Activated CD4-positive, CD25-positive, alpha-beta regulatory T cell treated with anti-CD3 and anti-CD28 coated beads, Interleukin-2, amount 50 U/mL, for 72 hours (primary cell): Measurements from ENCODE around the gene TMEM151B.

ENCODE experiments used
- DNase-seq: peaks from one replicate; pipeline ENCODE4 v3.0.0; 2021

The TMEM151B gene

DNA sequence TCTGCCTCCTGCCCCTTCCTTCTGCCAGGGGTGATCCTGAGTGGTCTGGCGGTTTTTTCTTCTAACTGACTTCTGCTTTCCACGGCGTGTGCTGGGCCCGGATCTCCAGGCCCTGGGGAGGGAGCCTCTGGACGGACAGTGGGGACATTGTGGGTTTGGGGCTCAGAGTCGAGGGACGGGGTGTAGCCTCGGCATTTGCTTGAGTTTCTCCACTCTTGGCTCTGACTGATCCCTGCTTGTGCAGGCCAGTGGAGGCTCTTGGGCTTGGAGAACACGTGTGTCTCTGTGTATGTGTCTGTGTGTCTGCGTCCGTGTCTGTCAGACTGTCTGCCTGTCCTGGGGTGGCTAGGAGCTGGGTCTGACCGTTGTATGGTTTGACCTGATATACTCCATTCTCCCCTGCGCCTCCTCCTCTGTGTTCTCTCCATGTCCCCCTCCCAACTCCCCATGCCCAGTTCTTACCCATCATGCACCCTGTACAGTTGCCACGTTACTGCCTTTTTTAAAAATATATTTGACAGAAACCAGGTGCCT lies 36.6 kb upstream of the TMEM151B start:
- no peak for DNase-seq

DNA sequence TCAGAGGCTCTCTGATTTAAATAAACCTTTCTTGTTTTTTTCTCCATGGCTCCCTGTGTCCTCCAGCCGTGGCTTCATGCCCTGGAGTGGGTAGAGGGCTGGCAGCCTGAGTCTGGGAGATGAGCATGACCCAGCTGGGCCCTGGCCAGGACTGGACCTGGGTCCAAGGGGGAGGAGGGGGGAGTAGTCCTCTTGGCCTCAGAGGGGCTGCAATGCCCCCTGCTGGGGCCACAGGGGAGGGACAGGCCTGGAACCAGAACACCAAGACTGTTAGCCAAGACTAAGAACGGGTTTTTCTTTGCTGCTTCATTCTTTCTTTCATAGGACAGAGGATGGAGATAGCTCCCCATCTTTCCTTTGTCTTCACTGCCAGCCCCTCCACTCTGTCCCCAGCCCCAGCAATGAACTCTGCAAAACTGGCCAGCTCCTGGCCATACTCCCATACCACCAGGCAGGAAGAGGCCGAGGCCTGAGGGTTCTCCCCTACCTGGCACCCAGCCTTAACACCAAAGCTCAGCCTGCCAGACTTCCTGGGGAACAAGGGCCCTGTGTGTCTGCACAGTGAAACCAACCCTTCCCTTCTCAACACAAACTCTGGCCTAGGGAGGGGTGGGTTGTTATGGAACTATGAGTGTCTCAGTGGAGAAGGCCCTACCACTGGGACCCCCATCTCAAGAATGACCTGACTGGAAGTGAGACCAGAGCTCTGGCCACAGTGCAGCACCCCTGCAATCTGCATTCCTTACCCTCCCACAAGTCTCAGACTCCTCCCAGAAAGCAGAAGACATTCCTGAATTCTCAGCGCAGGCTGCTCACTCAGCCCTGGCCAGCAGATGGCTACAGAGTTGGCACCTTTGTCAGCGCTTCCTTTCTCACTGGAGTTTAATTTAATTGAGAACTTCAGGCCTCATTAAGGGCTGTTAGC lies 35.9 kb upstream of the TMEM151B start:
- DNase-seq = no peak

DNA sequence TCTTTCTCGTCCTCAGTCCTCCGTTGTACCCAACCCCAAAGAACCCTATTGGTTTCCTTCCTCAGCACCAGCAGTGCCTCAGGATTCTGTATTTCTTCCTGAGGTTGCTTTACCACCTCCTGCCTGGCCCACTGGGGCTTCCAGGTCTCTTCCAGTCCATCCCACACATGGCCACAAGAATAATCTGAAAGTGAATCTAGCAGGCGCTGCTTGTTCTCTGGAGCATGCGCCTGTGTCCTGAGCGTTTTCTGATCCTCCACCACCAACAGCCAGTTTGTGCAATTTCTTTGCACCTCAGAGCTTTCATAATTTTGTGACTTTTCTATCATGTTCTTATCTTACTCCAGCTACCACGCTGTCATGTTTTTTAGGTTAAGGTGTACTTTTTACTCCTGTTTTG lies 35.0 kb upstream of the TMEM151B start:
- DNase-seq = no peak

DNA sequence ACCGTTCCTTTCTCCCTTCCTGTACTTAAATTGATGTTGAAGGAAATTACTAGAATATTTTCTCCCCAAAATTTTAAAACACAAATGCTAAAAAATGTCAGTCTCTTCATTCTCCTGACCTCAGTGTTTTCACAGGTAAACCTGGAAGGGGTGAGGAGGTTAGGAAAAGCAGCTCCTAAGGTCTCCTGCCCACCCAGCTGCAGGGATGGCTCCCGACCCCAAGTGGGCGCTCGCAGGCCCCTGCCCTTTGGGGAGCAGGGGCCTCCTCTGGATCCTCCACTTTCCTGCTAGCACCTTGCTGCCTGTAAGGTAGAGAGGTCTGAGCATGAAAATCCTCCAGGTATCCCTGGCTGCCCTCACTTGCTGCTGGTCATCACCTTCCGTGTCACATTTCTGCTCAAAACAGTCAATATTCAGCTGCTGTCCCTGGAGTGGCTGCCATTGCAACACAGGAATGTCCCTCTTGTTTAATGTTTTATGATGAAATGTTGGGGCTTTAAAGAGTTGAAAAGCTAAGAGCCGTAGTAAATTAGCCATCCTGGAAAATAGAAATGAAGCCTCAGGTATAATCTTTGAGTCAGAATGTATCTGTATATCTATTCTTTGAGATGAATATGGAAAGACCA lies 34.2 kb upstream of the TMEM151B start:
- DNase-seq = no peak

DNA sequence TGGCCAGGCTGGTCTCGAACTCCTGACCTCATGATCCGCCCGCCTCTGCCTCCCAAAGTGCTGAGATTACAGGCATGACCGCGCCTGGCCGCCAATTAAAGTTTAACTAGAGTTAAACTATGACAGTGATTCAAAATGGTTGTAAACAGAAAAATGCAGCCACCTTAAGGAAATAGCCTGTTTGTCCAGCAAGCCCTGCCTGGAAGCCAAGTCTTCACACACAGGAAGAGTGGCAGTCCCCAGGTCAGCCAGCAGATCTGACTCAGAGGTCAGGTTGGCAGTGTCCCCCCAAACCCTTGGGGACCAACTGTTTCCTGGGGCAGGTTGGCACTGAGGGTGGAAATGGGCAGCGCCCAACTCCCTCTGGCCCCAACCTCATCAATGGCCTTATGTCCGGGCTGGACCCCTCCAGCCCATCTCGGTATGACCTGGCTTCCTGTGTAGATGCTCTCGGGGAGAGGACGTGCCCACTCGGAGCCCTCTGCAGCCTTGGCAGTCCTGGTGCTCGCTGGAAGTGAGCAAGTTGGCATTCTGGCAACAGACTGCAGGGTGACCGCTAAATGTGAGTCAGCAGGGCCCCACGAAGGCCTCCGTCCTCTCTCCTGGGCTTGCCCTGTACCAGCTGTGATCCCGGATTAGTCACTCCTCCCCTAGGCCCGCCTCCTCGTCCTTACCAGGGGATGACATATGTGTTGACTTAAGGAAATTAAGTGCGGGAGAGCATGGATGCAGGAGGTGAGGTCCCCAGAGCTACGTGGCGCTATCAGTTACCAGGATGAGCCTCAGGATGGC lies 33.0 kb upstream of the TMEM151B start:
- DNase-seq = peak; percentile 71

DNA sequence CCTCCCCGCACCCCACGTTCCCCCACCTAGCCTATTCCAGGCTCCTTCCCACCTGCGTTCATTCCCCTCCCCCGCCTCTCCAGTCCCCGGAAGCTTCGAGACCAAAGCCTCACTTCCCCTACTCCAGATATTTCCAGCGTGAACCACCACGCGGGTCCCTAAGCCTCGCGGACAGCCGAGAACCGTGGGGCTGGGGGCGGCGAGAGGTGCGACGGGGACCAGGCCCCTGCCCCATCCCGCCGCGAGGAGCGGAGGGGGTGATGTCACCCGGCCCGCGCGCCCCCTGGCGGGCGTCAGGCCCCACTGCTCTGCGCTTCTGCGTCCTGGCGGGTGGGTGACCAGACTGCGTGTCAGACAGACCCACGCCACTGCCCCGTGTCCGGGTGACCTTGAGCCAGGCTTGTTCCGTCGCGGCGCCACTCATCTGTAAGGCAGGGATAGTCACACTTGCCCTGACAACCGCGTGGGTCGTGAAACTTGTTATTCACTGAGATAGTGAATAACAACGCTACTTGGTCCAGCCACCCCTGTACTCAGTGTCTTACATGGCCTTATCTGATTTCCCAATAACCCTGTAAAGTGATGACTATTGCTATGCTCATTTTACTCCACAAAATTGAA lies 32.3 kb upstream of the TMEM151B start:
- DNase-seq = peak; percentile 89

DNA sequence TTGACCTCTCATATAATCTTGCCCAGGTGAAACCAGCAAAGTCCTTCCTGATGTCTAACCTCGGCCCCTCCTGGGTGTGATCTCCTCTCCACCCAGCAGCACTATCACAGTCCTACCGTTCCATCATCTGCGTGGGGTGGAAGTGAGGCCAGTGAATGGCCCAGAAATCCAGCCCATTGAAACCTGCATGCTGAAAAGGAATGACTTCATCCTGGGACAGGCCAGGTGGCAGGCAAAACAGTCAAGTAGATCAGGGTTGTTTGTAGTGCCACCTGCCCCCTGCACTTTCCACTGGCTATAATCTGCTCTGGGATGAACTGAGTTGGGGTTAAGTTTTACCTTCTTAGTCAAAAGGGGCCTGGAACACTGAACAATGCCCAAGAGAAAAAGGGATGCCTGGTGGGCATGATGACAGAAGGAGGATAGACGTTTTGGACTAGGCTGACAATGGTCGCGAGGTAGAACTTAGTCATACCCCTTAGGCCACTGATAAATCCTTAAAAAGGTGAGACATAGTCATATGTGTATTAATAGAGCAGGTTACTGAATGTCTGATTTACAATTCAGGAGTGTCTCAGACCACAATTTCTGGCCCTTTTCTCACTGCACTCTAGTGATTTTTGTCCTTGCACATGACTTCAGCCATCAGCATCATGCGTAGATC lies 31.4 kb upstream of the TMEM151B start:
- no peak for DNase-seq

DNA sequence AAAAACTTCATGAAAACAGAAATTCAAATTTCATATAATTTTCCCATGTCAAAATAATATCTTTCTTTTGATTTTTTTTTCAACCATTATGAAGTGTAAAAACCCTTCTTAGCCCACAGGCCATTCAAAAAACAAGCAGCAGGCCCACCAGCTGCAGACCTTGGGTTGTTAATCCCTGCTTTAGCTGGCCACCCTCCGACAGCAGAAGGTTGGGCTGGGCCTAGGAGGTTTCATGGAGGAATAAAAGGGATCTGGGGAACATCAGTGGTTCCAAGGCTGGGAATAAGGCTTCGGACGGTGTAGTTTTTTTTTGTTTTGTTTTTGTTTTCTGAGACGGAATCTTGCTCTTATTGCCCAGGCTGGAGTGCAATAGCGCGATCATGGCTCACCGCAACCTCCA lies 26.9 kb upstream of the TMEM151B start:
- DNase-seq = no peak

DNA sequence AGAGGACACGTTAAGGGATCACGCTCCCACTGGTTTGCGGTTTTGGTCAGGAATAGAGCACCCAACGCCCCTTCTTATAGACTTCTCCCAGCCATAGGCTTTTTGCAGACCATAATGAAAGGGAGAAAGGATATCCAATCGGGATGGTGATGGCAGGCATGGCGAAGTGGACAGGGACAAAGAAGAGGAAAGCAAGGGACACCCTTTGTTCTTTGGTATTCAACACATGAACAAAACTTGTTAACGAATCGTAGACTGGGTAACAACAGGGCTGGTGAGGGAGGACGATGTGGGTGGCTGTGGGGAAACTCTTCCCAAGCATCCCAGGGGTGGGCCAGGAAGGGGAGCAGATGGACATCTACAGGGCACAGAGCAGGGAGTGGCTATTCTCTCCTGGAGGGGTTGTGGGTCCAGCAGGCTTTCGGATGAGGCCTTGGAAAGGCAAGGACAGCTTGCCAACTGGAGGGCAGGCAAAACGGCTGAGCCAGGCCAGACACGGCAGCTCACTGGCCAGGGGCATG lies 24.8 kb upstream of the TMEM151B start:
- no peak for DNase-seq

DNA sequence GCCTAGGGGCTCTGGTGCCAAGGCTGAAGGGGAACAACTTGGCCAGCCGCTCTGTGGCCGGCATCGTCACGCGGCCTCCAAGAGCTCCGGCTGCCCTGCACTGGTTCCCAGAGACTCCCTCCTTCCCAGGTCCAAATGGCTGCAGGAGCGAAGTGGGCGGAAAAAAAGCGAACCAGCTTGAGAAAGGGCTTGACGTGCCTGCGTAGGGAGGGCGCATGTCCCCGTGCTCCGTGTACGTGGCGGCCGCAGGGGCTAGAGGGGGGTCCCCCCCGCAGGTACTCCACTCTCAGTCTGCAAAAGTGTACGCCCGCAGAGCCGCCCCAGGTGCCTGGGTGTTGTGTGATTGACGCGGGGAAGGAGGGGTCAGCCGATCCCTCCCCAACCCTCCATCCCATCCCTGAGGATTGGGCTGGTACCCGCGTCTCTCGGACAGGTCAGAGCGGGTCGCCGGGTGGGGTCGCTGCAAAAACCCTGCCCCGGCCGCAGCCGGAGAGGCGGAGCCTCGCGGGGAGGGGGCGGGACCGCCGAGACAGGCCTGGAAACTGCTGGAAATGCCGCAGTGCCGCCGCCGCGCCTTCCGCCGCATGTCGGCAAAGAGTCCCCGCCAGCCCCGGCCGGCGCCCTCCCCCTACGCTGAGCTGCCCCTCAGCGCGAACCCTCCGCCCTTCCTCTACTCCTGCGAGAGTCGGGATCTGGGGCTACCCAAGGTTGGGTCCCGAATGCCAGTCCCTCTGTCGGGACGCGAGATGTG lies 24.2 kb upstream of the TMEM151B start:
- peak; percentile 91 for DNase-seq

DNA sequence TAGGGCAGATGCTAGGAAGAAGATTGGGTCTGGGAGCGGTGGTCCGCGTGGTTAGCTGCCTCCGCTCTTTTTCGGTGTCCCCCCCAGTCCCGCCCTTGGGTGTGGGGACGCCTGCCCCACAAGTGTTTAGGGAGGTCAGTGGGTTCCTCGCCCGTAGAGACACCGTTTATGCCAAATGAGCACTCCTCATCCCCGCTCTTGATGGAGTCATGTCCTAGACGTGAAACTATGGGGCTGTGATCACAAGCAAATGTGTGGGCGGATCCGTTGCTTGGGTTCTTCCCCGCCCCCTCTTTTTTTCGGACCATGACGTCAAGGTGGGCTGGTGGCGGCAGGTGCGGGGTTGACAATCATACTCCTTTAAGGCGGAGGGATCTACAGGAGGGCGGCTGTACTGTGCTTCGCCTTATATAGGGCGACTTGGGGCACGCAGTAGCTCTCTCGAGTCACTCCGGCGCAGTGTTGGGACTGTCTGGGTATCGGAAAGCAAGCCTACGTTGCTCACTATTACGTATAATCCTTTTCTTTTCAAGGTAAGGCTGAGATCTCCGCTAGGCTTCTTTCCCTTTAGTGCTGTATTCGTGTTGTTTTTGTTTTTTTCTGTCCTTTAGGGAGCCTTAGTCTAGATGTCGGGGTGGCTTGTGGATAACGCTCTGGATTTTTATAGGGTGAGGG lies 23.4 kb upstream of the TMEM151B start, which contains the start of gene HSP90AB1:
Gene HSP90AB1, plus strand, starts transcription at position 439 of the 675 bp plus-strand sequence. CDS start 1,529 bp downstream, outside the sequence.
- peak; percentile 91 for DNase-seq

DNA sequence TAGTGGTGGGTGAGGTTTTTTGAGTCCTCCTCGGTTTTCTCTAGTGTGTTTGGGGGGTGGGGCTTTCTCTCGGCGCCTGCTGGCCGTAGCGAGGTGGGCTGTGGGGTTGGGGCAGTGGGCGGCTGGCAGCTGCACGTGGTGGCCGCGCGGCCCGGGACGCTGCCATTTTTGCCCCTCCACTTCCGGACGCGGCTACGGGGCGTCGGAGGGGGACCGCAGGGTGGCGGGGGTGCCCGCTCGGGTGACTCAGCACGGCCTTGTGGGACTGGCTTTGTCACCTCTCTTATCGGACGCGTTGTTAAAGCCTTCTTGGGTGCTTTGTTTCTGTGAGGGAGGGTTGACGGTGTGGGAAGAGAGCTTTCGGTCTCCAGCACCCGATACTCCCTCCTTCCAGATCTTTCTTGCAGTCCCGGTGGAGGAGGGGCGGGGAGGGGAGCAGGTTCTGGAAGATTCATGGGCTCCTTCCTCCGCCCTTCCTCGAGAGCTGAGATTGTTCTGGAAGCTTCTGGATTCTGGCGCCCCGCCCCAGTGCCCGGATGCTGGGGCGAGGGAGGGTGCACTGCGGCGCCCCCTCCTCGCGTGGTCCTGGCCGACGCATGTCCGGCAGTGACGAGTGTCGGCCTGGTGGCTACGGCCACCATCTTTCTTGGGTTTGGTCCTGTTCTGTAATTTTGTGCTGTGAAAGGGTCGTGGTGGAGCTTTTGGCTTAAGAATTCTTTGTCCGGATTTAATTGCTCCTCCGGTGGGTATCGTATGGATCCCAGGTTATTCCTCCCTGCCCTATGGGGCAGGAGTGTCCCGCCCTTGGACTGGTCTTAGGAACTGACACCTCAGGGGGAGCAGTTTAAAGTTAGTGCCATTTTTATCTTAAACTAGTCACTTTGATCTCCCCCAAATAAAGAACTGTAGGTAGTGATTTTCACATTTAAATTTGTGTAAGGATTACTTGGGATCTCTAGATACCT lies 22.6 kb upstream of the TMEM151B start:
- peak; percentile 91 for DNase-seq

DNA sequence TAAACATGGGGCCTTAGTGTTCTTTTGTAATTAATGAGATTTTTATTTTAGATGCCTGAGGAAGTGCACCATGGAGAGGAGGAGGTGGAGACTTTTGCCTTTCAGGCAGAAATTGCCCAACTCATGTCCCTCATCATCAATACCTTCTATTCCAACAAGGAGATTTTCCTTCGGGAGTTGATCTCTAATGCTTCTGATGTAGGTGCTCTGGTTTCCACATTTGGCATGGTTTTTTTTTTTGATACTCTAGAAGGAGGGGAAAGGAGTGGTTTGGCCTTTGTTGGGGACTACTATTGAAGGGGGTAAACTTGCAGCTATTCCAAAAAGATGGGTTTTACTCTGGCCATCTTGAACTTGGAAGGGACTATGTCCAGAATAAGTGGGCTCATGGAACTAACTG lies 21.7 kb upstream of the TMEM151B start:
- DNase-seq = no peak

DNA sequence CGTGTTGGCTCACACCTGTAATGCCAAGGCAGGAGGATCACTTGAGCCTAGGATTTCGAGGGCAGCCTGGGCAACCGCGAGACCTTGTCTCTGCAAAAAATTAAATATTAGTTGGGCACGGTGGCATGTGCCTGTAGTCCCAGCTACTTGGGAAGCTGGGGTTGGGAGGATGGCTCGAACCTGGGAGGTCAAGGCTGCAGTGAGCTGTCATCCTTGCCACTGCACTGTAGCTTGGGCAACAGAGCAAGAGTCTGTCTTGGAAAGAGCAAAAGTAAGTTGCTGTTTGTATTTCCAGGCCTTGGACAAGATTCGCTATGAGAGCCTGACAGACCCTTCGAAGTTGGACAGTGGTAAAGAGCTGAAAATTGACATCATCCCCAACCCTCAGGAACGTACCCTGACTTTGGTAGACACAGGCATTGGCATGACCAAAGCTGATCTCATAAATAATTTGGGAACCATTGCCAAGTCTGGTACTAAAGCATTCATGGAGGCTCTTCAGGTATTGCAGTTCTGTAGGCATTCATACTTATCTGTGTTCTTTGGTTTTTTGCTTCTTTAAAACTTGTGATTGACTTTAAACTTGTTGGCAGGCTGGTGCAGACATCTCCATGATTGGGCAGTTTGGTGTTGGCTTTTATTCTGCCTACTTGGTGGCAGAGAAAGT lies 21.0 kb upstream of the TMEM151B start:
- no peak for DNase-seq

DNA sequence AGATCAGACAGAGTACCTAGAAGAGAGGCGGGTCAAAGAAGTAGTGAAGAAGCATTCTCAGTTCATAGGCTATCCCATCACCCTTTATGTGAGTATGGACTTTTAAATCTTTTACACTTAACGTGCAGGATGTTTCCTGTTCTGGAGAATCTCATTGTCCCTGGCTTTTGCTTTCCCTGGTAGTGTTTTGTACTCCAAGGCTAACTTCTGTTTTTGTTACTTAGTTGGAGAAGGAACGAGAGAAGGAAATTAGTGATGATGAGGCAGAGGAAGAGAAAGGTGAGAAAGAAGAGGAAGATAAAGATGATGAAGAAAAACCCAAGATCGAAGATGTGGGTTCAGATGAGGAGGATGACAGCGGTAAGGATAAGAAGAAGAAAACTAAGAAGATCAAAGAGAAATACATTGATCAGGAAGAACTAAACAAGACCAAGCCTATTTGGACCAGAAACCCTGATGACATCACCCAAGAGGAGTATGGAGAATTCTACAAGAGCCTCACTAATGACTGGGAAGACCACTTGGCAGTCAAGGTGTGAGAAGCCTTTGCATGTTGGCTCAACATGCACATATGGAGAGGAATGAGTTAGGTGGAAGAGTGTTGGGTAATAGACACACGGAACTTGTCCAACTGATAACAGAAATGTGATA lies 20.1 kb upstream of the TMEM151B start:
- DNase-seq = no peak

DNA sequence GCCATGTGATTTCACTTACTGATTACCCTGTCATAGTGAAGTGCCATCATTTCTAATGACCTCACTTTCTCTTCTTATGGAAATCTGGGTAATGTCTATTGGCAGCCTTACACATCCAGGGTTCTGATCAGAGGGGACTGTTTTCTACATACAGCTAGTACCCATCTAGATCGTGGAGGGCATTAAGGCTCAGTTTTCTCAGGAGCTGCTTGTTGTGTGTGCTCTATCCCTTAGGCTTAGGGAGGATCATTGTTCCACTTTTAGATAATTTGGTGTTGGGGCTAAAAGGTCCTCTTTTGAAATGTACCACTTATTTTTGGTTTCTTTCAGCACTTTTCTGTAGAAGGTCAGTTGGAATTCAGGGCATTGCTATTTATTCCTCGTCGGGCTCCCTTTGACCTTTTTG lies 19.5 kb upstream of the TMEM151B start:
- no peak for DNase-seq

DNA sequence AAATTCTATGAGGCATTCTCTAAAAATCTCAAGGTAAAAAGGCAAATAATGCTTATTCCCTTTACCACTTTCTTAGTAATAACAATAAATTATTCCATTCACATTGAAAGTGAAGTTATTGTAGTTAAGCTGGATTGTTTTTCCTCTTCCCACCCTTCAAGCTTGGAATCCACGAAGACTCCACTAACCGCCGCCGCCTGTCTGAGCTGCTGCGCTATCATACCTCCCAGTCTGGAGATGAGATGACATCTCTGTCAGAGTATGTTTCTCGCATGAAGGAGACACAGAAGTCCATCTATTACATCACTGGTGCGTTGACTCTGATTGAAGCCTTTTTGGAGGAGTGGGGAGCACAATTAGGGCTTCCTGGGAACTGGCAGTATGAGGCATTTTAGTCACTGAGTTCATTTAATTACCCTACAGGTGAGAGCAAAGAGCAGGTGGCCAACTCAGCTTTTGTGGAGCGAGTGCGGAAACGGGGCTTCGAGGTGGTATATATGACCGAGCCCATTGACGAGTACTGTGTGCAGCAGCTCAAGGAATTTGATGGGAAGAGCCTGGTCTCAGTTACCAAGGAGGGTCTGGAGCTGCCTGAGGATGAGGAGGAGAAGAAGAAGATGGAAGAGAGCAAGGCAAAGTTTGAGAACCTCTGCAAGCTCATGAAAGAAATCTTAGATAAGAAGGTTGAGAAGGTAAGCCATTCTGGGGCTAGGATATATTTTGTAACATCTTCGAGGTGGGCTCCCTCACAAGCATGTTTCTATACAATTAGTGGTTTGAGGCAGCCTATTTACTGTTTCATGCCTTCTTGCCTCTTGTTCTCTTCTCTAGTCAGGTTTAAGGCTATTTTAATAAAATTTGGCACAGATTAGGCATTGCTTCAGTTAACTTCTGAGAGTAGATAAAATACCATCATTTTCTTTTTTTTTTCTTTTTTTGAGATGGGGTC lies 18.4 kb upstream of the TMEM151B start:
- no peak for DNase-seq
